ENCODE measurements around the gene SORCS1. TPM values are rescaled to one million over a fixed set of nuclear protein-coding genes. Genes with fewer than 3 reads are reported as not detected.

Gene SORCS1
- total and polyA plus RNA-seq, 9 donors: 0.05 to 2.4 (median 1.0) TPM

DNA sequence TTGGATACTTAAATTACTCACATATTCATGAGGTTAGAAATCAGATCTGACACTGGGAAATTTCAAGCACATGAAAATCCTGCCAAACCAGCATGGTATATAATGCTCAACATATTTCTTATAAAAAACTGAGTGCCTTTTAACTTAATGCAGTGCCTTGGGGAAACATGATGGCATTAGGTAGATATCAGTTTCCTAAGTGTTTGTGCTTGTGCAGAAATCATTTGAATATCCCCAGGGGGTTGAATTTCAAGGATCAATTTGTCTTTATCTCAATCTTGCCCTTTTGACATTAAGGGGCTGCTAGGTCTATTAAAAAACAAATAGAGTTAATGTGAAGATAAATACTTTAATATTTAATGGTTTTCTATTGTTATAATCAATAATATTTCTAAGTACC, 396.3 kb downstream of the SORCS1 start:
- no peak for TF ChIP-seq EP300 (IDR thresholded peaks at IDR 0.05)
- TF ChIP-seq, protein P1, sequence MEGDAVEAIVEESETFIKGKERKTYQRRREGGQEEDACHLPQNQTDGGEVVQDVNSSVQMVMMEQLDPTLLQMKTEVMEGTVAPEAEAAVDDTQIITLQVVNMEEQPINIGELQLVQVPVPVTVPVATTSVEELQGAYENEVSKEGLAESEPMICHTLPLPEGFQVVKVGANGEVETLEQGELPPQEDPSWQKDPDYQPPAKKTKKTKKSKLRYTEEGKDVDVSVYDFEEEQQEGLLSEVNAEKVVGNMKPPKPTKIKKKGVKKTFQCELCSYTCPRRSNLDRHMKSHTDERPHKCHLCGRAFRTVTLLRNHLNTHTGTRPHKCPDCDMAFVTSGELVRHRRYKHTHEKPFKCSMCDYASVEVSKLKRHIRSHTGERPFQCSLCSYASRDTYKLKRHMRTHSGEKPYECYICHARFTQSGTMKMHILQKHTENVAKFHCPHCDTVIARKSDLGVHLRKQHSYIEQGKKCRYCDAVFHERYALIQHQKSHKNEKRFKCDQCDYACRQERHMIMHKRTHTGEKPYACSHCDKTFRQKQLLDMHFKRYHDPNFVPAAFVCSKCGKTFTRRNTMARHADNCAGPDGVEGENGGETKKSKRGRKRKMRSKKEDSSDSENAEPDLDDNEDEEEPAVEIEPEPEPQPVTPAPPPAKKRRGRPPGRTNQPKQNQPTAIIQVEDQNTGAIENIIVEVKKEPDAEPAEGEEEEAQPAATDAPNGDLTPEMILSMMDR (IDR thresholded peaks at IDR 0.05): no peak
- TF ChIP-seq POLR2A (IDR thresholded peaks at IDR 0.05): no peak
- Histone ChIP-seq H3K27ac (no peak overlapping the region), H3K27me3 (no peaks in the 10 kb centered on the region), H3K4me3 (no peak overlapping the region), H3K9me3 (no peaks in the 10 kb centered on the region), H3K36me3 (no peaks in the 10 kb centered on the region), H3K4me1 (ENCODE audit: insufficient read depth) (no peaks in the 10 kb centered on the region)
- intact Hi-C loops (cut with DNase I): no loop called here
- DNase-seq: no peak

DNA sequence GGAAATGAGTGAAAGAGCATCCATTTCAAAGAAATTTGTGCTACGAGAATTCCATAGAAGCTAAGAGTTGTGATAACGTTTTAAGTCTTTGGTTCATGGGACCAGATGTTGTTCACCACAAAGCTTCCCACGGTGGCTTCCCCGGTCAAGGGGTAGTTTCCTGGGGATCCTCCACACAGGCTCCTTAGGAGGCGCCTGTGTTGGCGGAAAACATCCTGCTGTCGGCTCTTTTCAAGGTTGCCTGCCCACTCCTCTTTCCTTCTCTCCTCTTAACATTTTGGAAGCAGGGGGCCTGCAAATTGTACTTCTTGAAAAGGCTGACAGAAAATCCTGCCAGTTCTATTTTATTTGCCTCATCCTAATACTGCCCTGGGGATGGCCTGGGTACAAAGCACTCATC, 398.6 kb downstream of the SORCS1 start:
- Histone ChIP-seq H3K4me1 (ENCODE audit: insufficient read depth) (no peaks in the 10 kb centered on the region), H3K36me3 (no peaks in the 10 kb centered on the region), H3K4me3 (no peak overlapping the region), H3K27ac (no peak overlapping the region), H3K27me3 (no peaks in the 10 kb centered on the region), H3K9me3 (no peaks in the 10 kb centered on the region)
- TF ChIP-seq, protein P1 (IDR thresholded peaks at IDR 0.05): no peak
- TF ChIP-seq EP300 (IDR thresholded peaks at IDR 0.05) (no peak), POLR2A (IDR thresholded peaks at IDR 0.05) (no peak)
- no peak for DNase-seq
- 44 to 59% (median 47%) methylated on average over 7 of the region's 7 CpGs for WGBS, 3 donors
- intact Hi-C loops (cut with DNase I): no loop called here

DNA sequence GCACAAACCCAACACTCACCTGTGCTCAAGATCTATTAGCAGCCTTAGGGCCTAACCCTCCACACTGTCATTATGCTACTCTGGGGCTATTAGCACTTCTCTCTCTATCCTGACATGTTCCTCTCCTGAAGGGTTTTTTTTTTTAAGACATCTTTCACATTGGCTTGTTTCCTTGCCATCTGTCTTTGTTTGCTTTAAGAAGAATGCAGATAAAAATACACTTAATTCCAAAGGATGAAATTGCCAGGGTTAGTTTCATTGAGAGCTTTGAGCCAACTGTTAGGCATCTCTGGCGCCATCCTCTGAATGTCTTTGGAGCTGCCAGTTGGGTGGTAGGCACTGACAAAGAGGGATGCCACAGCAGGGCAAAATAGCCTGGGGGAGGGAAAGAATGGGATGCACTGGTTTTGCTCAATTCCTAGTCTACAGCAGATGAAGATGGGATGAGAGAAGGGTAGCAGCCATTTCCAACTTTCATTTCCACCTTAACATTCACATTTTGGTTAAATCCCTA, 399.2 kb downstream of the SORCS1 start:
- Histone ChIP-seq H3K4me1 (ENCODE audit: insufficient read depth) (no peaks in the 10 kb centered on the region), H3K27me3 (no peaks in the 10 kb centered on the region), H3K27ac (no peak overlapping the region), H3K36me3 (no peaks in the 10 kb centered on the region), H3K9me3 (no peaks in the 10 kb centered on the region), H3K4me3 (no peak overlapping the region)
- WGBS, 3 donors: 50 to 77% (median 64%) methylated on average over 1 of the region's 1 CpG
- TF ChIP-seq EP300 (IDR thresholded peaks at IDR 0.05) (no peak), POLR2A (IDR thresholded peaks at IDR 0.05) (no peak)
- TF ChIP-seq, protein P1 (IDR thresholded peaks at IDR 0.05): no peak
- DNase-seq: no peak
- intact Hi-C loops (cut with DNase I): no loop called here

DNA sequence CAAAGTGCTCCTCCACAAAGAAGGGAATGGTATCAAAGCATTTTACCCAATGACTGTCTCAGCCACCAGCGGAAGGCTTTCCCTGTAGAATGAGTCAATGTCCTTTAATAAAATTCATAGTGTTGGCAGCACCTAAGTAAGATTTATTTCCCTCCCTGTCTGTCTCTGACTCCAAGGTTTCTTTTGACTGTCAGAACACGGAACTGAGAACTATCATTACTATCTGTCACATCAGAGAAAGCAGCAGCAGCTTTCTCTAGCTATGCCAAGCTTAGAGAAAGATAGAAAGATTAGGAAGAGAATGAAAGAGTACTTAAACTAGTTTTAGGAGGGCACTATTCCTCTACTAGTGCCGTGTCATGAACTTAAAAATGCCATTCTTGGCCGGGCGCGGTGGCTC, 400.1 kb downstream of the SORCS1 start:
- H3K27me3 ChIP-seq: no peaks in the 10 kb centered on the region
- no peak for DNase-seq
- no peaks in the 10 kb centered on the region for H3K36me3 ChIP-seq
- no peak overlapping the region for H3K27ac ChIP-seq
- TF ChIP-seq, protein P1 (IDR thresholded peaks at IDR 0.05): no peak
- TF ChIP-seq EP300 (IDR thresholded peaks at IDR 0.05) (no peak), POLR2A (IDR thresholded peaks at IDR 0.05) (no peak)
- no peak overlapping the region for H3K4me3 ChIP-seq
- H3K4me1 ChIP-seq (ENCODE audit: insufficient read depth): no peaks in the 10 kb centered on the region
- 91 to 92% (median 92%) methylated on average over 6 of the region's 6 CpGs for whole genome bisulfite sequencing, 3 donors
- H3K9me3 ChIP-seq: no peaks in the 10 kb centered on the region
- intact Hi-C loops (cut with DNase I): no loop called here

Measured in ovary (tissue), 9 donors.